AG04449 (cell line): ENCODE measurements around the gene HEXIM2.

ENCODE experiments used
- CTCF ChIA-PET: fragments of 350-600 bp; formaldehyde crosslinking; extraction: SDS; loops from one replicate; lab custom pipeline; 2021; ENCODE audit warnings: antibody characterized with exemption; lab: Yijun Ruan, JAX
- POLR2A ChIA-PET: fragments of 400-600, 350-600 bp; formaldehyde crosslinking; extraction: SDS; loops from one replicate; lab custom pipeline; 2020; ENCODE audit warnings: antibody characterized with exemption, inconsistent platforms; lab: Yijun Ruan, JAX
- DNase-seq: peaks from one replicate; pipeline ENCODE4 v3.0.0-alpha.2; 2010; ENCODE audit warnings: low read depth, low spot score
- H3K4me3 ChIP-seq: 2 replicates; pipeline ENCODE4 v1.5.1; 2011; ENCODE audit warnings: low read depth, mild to moderate bottlenecking, control low read depth, low read length
- TF ChIP-seq, protein P1 (sequence below): IDR thresholded peaks from one replicate; pipeline ENCODE4 v1.5.1; 2011; ENCODE audit warnings: mild to moderate bottlenecking, moderate library complexity, low read length, control low read depth, inconsistent platforms; ENCODE audit not compliant: insufficient read depth; ENCODE audit errors: missing control alignments

HEXIM2 gene

DNA sequence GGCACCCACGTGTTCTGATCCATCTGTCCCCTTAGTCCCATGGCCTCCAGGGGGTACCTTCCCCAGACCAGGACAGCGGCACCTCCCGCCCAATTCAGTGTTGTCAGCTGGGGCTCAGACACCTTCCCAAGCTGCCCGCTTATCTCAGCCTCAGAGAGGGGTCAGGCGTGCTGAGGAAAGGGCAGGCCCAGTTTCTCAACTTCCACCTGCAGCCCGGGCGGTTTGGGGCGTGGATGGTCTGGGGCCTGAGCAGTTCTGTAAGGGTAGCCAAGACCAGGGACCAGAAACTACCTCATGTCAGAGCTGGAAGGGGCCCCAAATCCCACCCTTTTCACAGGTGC is 34.5 kb upstream of the HEXIM2 start:
- CTCF ChIA-PET = interaction anchor here (0.7 to 16.6 kb wide), 5 partner anchors 8 to 604 kb away, joined by 3 to 677 read pairs (median 45); partner anchors contain the start of gene ACBD4
- TF ChIP-seq, protein P1, sequence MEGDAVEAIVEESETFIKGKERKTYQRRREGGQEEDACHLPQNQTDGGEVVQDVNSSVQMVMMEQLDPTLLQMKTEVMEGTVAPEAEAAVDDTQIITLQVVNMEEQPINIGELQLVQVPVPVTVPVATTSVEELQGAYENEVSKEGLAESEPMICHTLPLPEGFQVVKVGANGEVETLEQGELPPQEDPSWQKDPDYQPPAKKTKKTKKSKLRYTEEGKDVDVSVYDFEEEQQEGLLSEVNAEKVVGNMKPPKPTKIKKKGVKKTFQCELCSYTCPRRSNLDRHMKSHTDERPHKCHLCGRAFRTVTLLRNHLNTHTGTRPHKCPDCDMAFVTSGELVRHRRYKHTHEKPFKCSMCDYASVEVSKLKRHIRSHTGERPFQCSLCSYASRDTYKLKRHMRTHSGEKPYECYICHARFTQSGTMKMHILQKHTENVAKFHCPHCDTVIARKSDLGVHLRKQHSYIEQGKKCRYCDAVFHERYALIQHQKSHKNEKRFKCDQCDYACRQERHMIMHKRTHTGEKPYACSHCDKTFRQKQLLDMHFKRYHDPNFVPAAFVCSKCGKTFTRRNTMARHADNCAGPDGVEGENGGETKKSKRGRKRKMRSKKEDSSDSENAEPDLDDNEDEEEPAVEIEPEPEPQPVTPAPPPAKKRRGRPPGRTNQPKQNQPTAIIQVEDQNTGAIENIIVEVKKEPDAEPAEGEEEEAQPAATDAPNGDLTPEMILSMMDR = no peak
- no peak for DNase-seq
- POLR2A ChIA-PET = interaction anchor here (2.6 kb wide), 1 partner anchor 22 kb away, joined by 11 read pairs; the partner anchor contains the start of gene HEXIM1
- no peak overlapping the region for H3K4me3 ChIP-seq

DNA sequence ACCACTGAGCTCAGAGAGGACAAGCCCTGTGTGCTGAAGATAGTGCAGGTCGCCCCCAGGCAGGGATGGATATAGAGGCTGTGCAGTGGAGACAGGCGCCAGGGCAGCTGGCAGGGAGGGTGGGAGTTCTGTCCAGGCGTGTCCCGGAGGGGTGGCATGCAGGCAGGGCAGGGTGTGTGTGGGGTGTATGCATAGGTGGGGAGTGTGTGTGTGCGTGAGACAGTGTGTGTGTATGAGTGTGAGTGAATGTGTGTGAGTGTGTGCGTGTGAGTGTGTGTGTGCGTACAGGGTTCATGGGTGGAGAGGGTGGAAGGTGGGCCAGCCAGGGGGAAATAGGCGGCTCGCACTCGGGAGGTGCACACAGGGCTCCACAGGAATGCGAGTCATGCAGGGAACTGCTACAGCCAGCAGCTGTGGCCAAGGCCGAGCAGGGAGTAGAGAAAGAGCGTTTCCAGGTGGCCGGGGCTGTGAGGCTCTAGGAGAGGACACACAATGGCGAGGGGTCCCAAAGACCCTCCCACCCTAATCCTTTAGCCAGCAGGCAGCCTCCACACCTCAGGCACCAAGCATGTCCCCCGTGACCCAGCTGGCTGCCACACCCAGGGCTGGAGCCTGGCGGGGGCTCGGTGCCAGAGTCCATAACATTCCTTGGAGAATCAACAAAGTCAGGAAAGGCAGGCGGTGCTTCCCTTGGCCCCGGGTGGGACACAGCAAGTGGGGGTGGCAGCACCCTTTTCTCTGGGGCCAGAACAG is 34.0 kb upstream of the HEXIM2 start:
- no peak for DNase-seq
- POLR2A ChIA-PET = interaction anchor here (1.1 to 2.6 kb wide), 2 partner anchors 9 to 21 kb away, joined by 3 to 11 read pairs; partner anchors contain the start of gene HEXIM1
- CTCF ChIA-PET = interaction anchor here (1.0 to 16.6 kb wide), 6 partner anchors 8 to 207 kb away, joined by 3 to 677 read pairs (median 40); partner anchors contain the start of gene ACBD4
- no peak overlapping the region for H3K4me3 ChIP-seq
- TF ChIP-seq, protein P1 = no peak

DNA sequence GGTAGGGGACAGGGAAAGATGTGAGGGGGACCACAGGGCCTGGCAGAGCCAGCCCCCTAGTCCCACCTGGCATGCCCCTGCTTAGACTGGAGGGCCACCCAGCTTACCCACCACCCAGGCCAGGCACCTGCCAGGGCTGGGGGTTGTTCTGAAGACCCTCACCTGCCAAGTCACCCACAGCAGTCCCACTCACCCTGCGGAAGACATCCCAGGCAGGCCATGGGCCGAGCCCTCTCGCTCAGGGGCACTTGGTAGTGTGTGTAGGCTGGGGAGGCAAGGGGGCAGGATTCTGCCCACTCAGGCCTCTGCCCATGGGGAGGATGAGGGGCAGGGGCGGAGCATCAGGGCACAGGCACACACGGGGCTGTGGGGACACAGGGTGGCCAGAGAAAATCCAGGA is 33.3 kb upstream of the HEXIM2 start:
- no peak for DNase-seq
- no peak overlapping the region for H3K4me3 ChIP-seq
- ChIA-PET CTCF (interaction anchor here (1.0 to 16.6 kb wide), 6 partner anchors 11 to 207 kb away, joined by 3 to 677 read pairs (median 22); partner anchors contain the start of gene HEXIM2), POLR2A (interaction anchor here (1.1 to 2.6 kb wide), 2 partner anchors 9 to 20 kb away, joined by 3 to 11 read pairs; partner anchors contain the start of gene HEXIM1)
- TF ChIP-seq, protein P1 = no peak

DNA sequence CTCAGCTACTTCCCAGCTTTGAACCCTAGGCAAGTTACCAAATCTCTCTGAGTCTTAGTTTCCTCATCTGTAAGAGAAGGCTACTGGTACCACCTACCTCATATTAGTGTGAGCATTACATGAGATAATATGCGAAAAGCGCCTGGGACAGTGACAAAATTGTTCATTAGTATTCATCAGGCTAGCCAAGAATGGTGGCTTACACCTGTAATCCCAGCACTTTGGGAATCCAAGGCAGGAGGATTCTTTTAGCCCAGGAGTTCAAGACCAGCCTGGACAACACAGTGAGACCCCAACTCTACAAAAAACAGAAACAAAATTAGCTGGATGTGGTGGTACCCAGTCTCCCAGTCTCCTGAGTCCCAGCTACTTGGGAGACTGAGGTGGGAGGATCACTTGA is 32.7 kb upstream of the HEXIM2 start:
- DNase-seq = no peak
- no peak overlapping the region for H3K4me3 ChIP-seq
- CTCF ChIA-PET = interaction anchor here (0.9 to 16.6 kb wide), 10 partner anchors 10 to 208 kb away, joined by 3 to 677 read pairs (median 7); partner anchors contain the start of genes HEXIM1 and HEXIM2
- TF ChIP-seq, protein P1 = no peak
- POLR2A ChIA-PET = interaction anchor here (2.6 kb wide), 1 partner anchor 20 kb away, joined by 11 read pairs; the partner anchor contains the start of gene HEXIM1

DNA sequence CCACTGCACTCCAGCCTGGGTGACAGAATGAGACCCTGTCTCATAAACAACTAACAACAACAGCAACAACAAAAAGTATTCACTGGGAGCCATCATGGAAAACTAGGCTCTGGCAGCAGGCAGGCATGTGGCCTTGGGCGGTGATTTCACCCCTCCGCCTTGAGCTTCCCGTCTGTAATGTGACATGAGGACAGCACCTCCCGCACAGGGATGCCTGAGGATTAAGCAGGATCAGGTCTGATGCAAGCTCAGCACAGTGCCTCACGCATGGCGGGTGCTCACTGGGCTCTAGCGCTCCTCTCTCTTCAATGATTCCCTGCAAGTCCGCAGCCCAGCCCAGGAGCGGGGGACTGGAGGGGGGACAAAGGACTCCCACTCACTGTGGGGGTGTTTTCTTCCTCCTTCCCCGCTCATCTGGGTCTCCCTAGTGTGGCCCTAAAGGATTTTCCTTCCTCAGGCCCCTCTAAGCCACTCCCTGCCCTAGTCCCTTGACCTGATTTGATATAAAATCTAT is 32.2 kb upstream of the HEXIM2 start:
- POLR2A ChIA-PET = interaction anchor here (2.6 kb wide), 1 partner anchor 19 kb away, joined by 11 read pairs; the partner anchor contains the start of gene HEXIM1
- CTCF ChIA-PET = interaction anchor here (0.9 to 16.6 kb wide), 11 partner anchors 10 to 208 kb away, joined by 3 to 677 read pairs (median 7); partner anchors contain the start of genes HEXIM1 and HEXIM2
- no peak overlapping the region for H3K4me3 ChIP-seq
- TF ChIP-seq, protein P1 = no peak
- no peak for DNase-seq
